GM19239 (cell line): ENCODE data around the gene TMPRSS11D.

Source experiments
- DNase-seq: peaks from one replicate; pipeline ENCODE4 v3.0.0; 2011; ENCODE audit warnings: low spot score; ENCODE audit not compliant: insufficient read length
- FAIRE-seq: peaks from 2 replicates; lab custom pipeline; 2011; peaks lifted over from hg19 to GRCh38; lab: Jason Lieb, UNC

The TMPRSS11D gene

DNA sequence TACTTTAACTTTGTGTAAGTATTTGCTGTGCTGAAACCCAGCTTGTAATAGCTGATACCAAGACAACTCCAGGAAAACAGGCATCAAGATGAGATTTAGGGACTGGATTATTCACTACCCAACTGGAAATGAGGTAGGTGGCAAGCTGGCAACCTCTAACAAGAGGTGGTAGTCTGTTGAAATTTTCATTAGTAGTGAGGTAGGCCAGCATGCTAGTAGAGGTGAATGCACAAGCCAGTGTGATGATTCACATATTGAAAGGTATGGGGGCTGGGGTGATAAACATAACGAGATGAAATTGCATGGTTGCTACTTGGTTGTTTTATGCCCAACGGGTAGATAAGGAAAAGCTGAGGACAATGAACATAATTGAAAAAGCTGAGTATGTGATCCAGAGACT, 8.5 kb upstream of the TMPRSS11D start:
- DNase-seq (no peak), FAIRE-seq (no peak)

GRCh38 chr4:67891645-67892044, 7.8 kb upstream of the TMPRSS11D start:
- FAIRE-seq (no peak), DNase-seq (no peak)

GRCh38 chr4:67886281-67886680, 2.5 kb upstream of the TMPRSS11D start:
- FAIRE-seq (no peak), DNase-seq (no peak)

GRCh38 chr4:67885762-67886161, 2.0 kb upstream of the TMPRSS11D start:
- DNase-seq (no peak), FAIRE-seq (no peak)

GRCh38 chr4:67884701-67885100, 899 bp upstream of the TMPRSS11D start:
- FAIRE-seq (no peak), DNase-seq (no peak)

- no peak for DNase-seq
- no peak for FAIRE-seq
Measured at GRCh38 chr4:67883458-67883857, 344 bp downstream of the TMPRSS11D start.

- FAIRE-seq (no peak), DNase-seq (no peak)
Measured at GRCh38 chr4:67880866-67881610, 2.8 kb downstream of the TMPRSS11D start.

GRCh38 chr4:67879486-67879885, 4.3 kb downstream of the TMPRSS11D start:
- FAIRE-seq: no peak
- DNase-seq: no peak

- FAIRE-seq (no peak), DNase-seq (no peak)
Measured at GRCh38 chr4:67877086-67877485, 6.7 kb downstream of the TMPRSS11D start.

DNA sequence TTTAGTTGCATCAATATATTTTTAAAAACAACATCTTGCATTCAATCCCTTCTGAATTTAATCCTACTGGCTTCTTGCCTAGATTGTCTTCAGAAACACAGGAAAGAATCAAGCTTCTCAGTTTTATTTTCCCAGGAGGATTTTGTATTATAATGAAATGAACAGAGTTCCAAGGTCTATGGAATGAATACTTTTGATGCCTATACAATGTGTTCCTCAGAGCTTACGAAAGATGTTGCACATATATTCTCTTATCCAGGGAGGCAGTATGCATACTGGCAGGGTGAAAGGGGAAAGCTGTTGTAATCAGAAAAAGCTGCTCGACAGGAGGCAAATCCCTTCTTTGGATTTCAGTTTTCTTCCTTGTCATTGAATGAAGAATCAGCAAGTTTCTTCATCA, 8.8 kb downstream of the TMPRSS11D start:
- DNase-seq: no peak
- FAIRE-seq: no peak

DNA sequence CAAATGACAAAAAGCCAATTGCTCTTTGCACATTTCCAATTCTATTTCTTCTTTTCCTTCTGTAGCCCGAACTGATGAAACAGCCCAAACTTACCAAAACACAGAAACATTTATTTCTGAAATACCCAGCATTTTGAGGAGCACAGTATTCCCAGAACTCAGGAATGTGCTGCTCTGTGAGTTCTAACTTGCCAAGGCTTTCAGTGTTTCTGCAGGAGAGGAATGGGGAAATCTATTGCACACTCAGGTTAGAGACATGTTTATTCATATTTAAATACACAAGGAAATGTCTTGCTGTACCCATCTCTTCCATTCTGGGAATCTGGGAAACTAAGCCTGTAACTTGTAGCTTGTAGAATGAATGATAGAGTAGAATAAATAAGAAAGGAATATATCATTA, 10.7 kb downstream of the TMPRSS11D start:
- FAIRE-seq: no peak

GRCh38 chr4:67871867-67872266, 11.9 kb downstream of the TMPRSS11D start:
- FAIRE-seq (no peak), DNase-seq (no peak)

More for the DNA sequence above, 10.7 kb downstream of the TMPRSS11D start:
- no peak for DNase-seq

DNA sequence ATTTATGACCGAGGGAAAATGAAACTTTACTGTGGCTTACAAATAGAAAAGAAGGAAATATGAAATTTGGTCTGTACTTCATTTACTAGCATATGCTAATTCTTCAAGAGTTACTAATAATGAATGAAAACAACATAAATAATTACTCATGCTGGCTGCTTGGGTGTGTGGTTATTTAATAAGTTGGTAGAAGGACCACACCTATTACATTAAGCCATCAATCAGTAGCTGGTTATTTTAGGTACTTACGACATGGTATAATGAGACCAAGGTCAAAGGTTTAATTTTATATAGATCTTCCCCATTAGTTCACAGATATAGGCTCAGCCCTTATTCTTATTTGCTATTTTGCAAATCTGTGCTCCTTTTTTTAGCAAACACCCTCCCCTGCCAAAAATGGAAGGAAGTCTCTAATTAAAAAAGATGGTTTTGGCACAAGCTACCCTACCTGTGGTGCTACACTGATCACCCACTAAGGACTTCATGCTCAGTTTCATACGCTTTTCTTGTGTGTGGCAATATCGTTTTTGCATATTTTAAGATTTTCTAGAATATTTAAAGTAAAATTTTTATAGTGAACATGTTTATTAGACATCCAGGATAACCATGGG, 14.1 kb downstream of the TMPRSS11D start:
- DNase-seq: no peak
- FAIRE-seq: no peak

DNA sequence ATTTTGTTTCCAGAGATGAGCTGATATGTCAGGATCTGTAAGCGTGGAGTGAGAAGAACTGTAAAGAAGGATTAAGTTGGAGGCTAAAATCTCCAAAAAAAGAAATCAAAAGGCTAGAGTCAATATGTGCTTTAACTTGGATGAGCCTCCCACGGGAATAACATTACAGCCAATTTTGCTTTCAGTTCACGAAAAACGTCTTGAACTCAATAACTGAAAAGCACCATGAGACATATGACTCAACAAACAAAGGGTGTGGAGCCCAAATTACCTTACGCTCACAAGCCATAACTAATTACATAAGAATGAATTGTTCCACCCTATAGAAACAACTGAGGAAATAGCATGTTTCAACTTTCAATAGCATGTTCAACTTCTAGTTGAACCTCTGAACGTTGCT, 22.3 kb downstream of the TMPRSS11D start:
- FAIRE-seq (no peak), DNase-seq (no peak)

DNA sequence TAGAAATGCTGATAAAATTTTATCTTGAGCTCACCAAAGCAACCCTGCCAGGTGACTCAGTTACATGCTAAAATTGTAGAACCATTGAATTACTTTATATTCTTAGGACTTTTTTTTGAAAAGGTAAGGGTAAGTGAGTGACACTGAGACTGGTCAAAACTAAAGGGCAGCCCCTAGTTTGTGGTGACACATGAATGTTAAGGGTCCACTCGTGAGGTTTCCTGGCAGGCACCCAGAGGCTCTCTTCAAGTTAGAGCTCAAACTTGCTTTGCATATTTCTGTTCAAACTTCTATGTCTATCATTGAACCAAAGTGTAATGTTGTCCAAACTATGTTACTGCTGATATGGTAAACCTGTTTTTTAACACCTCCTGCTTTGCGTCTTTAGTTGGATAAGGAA, 30.5 kb downstream of the TMPRSS11D start:
- DNase-seq: no peak
- no peak for FAIRE-seq

- DNase-seq: no peak
Measured at GRCh38 chr4:67820903-67821302, 62.9 kb downstream of the TMPRSS11D start.

DNA sequence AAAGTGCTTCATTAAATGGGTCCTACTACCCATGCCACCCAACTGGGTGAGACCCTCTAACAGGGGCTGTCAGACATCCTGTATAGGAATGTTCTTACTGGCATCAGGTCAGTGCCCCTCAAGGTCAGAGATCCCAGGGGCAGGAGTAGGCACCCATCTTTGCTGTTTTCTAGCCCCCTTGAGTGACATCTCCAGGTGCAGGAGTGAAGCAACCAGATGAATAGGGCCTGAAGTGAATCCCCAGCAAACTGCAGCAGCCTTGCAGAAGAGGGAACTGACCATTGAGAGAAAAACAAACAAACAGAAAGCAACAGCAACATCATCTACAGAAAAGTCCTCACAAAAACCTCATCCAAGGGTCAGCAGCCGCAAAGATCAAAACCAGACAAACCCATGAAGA, 73.8 kb downstream of the TMPRSS11D start:
- no peak for DNase-seq
- no peak for FAIRE-seq

More at GRCh38 chr4:67820903-67821302, 62.9 kb downstream of the TMPRSS11D start:
- no peak for FAIRE-seq

DNA sequence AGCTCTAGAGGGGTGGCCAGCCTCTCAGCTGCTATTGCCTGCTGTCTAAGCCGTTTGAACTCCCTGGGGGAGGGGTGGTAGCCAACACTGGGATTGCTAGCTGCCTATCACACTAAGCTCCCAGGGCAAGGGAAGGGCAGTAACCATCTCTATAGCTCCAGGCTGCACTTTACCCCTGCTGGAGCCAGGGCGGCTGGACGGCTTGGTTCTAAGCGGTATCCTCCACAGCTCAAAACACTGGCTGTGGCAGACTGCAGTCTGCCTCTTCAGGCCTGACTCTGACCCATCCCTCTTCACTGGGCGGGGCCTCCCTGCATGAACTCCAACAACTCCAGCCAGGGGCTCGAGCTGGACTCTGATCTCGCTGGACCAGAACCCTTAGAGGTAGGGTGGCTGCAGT, 74.3 kb downstream of the TMPRSS11D start:
- DNase-seq (no peak), FAIRE-seq (no peak)

- no peak for FAIRE-seq
- no peak for DNase-seq
Measured at GRCh38 chr4:67796810-67797209, 87.0 kb downstream of the TMPRSS11D start.

- DNase-seq (no peak), FAIRE-seq (no peak)
Measured at GRCh38 chr4:67790721-67791120, 93.1 kb downstream of the TMPRSS11D start.

- FAIRE-seq (no peak), DNase-seq (no peak)
Measured at GRCh38 chr4:67787311-67787710, 96.5 kb downstream of the TMPRSS11D start.

DNA sequence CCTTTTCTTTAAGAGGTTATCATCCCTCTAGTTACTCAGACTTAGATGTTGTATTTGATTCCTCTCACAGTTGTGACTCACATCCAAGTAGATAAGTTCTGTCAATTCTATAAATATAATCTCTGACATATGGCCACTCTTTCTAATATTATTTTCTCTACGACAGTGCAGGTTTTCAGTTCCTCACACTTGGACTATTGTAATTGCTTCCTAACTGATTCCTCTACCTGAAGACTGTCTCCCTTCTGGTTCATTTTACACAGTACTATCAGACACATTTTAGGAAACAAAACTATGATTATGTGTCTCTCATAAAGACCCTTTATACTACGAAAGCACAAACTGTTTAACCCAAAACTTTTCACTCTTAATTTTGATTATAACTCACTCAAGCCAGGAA, 98.3 kb downstream of the TMPRSS11D start:
- no peak for FAIRE-seq

More for the DNA sequence above, 98.3 kb downstream of the TMPRSS11D start:
- no peak for DNase-seq
